Lung (tissue), 12 donors: ENCODE measurements around the gene HECTD2. TPM values are rescaled to one million over a fixed set of nuclear protein-coding genes. Genes with fewer than 3 reads are reported as not detected.
"Not testable (repeated sequence)": the region's sequence is repeated elsewhere in the genome, so short reads cannot be mapped to it uniquely, and the experiment has no call there.

Source experiments
- ATAC-seq: fragments of 200-7000 bp; cut with Tn5 transposase; one replicate; pipeline ENCODE4 v1.9.1; 2020; ENCODE audit warnings: moderate number of reproducible peaks; ENCODE audit not compliant: insufficient read depth, low FRiP score
- DNase-seq, 3 donors: peaks; one replicate each; pipeline ENCODE4 v3.0.0-alpha.2; 2013 to 2017
- H3K27ac ChIP-seq, 2 donors: one replicate each; pipeline ENCODE4 v1.5.1; 2013; ENCODE audit warnings: mild to moderate bottlenecking in 2 of 2, moderate library complexity in 2 of 2, control low read depth in 1 of 2, inconsistent platforms in 1 of 2, low read depth in 1 of 2, low read length in 1 of 2
- H3K27me3 ChIP-seq, 3 donors: one replicate each; pipeline ENCODE4 v1.5.1; 2013; ENCODE audit warnings: low read length in 2 of 3; ENCODE audit not compliant: control insufficient read depth in 3 of 3, insufficient read depth in 3 of 3
- H3K36me3 ChIP-seq, 4 donors: one replicate each; pipeline ENCODE4 v1.5.1; 2013; ENCODE audit warnings: low read length in 4 of 4, mild to moderate bottlenecking in 1 of 4, moderate library complexity in 1 of 4; ENCODE audit not compliant: control insufficient read depth in 4 of 4, insufficient read depth in 4 of 4
- H3K4me1 ChIP-seq, 5 donors: one replicate each; pipeline ENCODE4 v1.5.1; 2013; ENCODE audit warnings: low read length in 5 of 5, mild to moderate bottlenecking in 2 of 5, moderate library complexity in 1 of 5; ENCODE audit not compliant: control insufficient read depth in 5 of 5, insufficient read depth in 5 of 5
- H3K4me3 ChIP-seq: one replicate; pipeline ENCODE4 v1.5.1; 2013; ENCODE audit warnings: mild to moderate bottlenecking, control low read depth, moderate library complexity
- H3K9ac ChIP-seq, 2 donors: one replicate each; pipeline ENCODE4 v1.5.1; 2013; ENCODE audit warnings: low read length in 2 of 2, control low read depth in 1 of 2; ENCODE audit not compliant: insufficient read depth in 1 of 2
- H3K9me3 ChIP-seq, 4 donors: one replicate each; pipeline ENCODE4 v1.5.1; 2013; ENCODE audit warnings: low read length in 3 of 4, mild to moderate bottlenecking in 1 of 4, moderate library complexity in 1 of 4; ENCODE audit not compliant: control insufficient read depth in 4 of 4, insufficient read depth in 3 of 4
- CTCF ChIP-seq: IDR thresholded peaks from 2 replicates; pipeline ENCODE4 v1.5.1; 2012; ENCODE audit warnings: mild to moderate bottlenecking; ENCODE audit errors: control extremely low read depth, extremely low read depth
- WGBS, 2 donors: extraction: QIAGEN DNeasy Blood & Tissue Kit; methylation state at CpG; one replicate each; pipeline ENCODE4 v1.1.7; 2013; 5-methylcytosine and 5-hydroxymethylcytosine counted together
- polyA plus RNA-seq, 2 donors: library from polyadenylated mRNA; stranded (reverse); fragments of 200-250 nt; gene quantifications; one replicate each; pipeline ENCODE4 v1.2.1, GENCODE V29; 2013
- total RNA-seq, 2 donors: library from RNA; depleted of rRNA in 1 of 2; stranded (reverse); fragments of >200 nt in 1 of 2; gene quantifications; one replicate each; pipeline ENCODE4 v1.2.1, GENCODE V29; 2014 to 2021
- donor health status: control.
- donor health status: control.
- donor health status: Bipolar disorder and iron deficiency.
- donor health status: healthy.
- donor health status: DM: yes; HTN: yes; CAD: no.

HECTD2 gene
- total and polyA plus RNA-seq, 4 donors = 3.1 to 50.8 (median 7.2) TPM

GRCh38 chr10:91385306-91386085 lies 24.6 kb upstream of the HECTD2 start:
- Histone ChIP-seq H3K9me3 (no peaks in the 10 kb centered on the region), H3K27me3 (peaks cover 0 to 2% (median 0%) of the 10 kb centered on the region in 3 donors), H3K36me3 (no peaks in the 10 kb centered on the region), H3K4me1 (peaks cover 0 to 22% (median 5%) of the 10 kb centered on the region in 5 donors), H3K9ac (no peak overlapping the region), H3K27ac (no peak overlapping the region), H3K4me3 (no peak overlapping the region)
- DNase-seq = no peak
- no peak for TF ChIP-seq CTCF
- WGBS, 2 donors = 79 to 87% methylated on average over 9 of the region's 9 CpGs
- ATAC-seq = no peak

DNA sequence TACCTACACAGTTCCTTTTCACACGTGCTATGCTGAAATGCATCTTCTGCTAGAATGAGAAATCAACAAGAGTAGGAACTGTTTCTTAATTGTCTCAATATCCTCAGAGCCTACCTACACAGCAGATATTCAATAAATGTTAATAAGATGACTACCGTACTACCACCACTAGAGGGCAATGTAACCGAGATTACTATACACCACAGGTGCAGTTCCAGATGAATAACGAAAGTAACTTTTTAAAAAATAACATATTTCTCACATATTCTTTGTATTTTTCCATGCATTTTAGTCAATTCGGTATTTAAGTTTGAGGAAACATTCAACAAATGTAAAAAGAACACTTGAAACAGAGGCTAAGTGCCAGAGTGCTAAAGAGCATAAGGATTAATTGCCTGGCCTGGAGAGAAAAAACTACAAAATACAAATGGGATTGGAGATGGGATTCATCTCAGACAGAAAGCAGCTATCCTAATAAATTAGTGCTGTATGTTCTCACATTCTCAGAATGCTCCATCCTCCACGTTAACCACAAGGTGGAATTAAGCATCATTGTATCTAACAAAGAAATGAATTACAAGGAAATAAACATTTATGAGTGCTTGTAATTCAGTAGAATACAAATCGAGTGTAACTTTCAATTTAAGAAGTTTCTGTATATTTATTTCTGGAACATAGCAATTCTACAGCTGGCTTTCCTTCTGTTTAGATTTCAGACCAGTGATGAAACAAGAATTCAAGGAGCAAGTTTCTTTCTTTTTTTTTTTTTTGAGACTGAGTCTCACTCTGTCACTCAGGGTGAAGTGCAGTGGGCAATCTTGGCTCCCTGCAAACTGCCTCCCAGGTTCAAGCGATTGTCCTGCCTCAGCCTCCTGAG lies 20.3 kb upstream of the HECTD2 start:
- peaks cover 0 to 2% (median 0%) of the 10 kb centered on the region in 3 donors for H3K27me3 ChIP-seq
- no peaks in the 10 kb centered on the region for H3K36me3 ChIP-seq
- H3K4me1 ChIP-seq = peaks cover 0 to 6% (median 0%) of the 10 kb centered on the region in 5 donors
- DNase-seq = peak in 2 of 3 donors; percentile 78 to 85
- H3K27ac ChIP-seq = no peak overlapping the region
- H3K9ac ChIP-seq = no peak overlapping the region
- H3K9me3 ChIP-seq = no peaks in the 10 kb centered on the region
- no peak for ATAC-seq
- no peak overlapping the region for H3K4me3 ChIP-seq
- peak; percentile 31 for TF ChIP-seq CTCF
- WGBS, 2 donors = 16 to 24% methylated on average over 8 of the region's 8 CpGs

DNA sequence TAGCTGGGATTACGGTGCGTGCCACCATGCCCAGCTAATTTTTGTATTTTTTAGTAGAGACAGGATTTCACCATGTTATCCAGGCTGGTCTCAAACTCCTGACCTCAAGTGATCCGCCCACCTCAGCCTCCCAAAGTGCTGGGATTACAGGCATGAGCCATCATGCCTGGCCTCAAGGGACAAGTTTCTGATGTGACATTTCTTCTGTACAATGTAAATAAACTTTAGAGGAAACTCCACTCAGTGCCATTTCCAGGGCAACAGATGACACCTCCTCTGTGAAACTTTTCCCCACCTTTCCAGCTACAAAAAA lies 19.7 kb upstream of the HECTD2 start:
- 90% methylated on average over 3 of the region's 3 CpGs for WGBS, 2 donors
- not testable (repeated sequence) for H3K27me3 ChIP-seq, H3K9me3 ChIP-seq, H3K36me3 ChIP-seq, H3K27ac ChIP-seq, H3K4me3 ChIP-seq, ATAC-seq, DNase-seq, H3K4me1 ChIP-seq, H3K9ac ChIP-seq

- no peak for TF ChIP-seq CTCF
- Histone ChIP-seq H3K9me3 (peaks cover 0 to 2% (median 0%) of the 10 kb centered on the region in 4 donors), H3K9ac (no peak overlapping the region), H3K36me3 (no peaks in the 10 kb centered on the region), H3K4me1 (peaks cover 0 to 6% (median 0%) of the 10 kb centered on the region in 5 donors), H3K4me3 (no peak overlapping the region), H3K27ac (no peak overlapping the region), H3K27me3 (peaks cover 0 to under 1% (median 0%) of the 10 kb centered on the region in 3 donors)
- ATAC-seq (peak; percentile 50), DNase-seq (peak; percentile 46 to 81 (median 68))
- WGBS, 2 donors = 75 to 87% methylated on average over 1 of the region's 1 CpG
Observed at GRCh38 chr10:91391920-91392319, 18.2 kb upstream of the HECTD2 start.
